Peyer's patch (tissue), 4 donors: Measurements from ENCODE around the gene HOXD9. TPM values are rescaled to one million over a fixed set of nuclear protein-coding genes. Genes with fewer than 3 reads are reported as not detected.
A peak's percentile ranks its signal among the peaks of the same experiment; 100 is the strongest.

Experiments
- DNase-seq, 3 donors: peaks; one replicate each; pipeline ENCODE4 v3.0.0-alpha.2; 2017 to 2019
- H3K27ac ChIP-seq, 4 donors: fragments of 200-600 bp; sonication (generic); one replicate each; pipeline ENCODE4 v1.5.1; 2016 to 2019
- H3K27me3 ChIP-seq, 2 donors: fragments of 200-600 bp; sonication (generic); one replicate each; pipeline ENCODE4 v1.5.1; 2019
- H3K36me3 ChIP-seq, 3 donors: fragments of 200-600 bp; sonication (generic); one replicate each; pipeline ENCODE4 v1.5.1; 2016 to 2019
- H3K4me1 ChIP-seq, 4 donors: fragments of 200-600 bp; sonication (generic); one replicate each; pipeline ENCODE4 v1.5.1; 2016 to 2019
- H3K4me3 ChIP-seq, 4 donors: fragments of 200-600 bp; sonication (generic); 1 replicate in 3 of 4; 2 replicates in 1 of 4; pipeline ENCODE4 v1.5.1; 2016 to 2019; ENCODE audit warnings: mild to moderate bottlenecking in 1 of 4
- H3K9me3 ChIP-seq, 4 donors: fragments of 200-600 bp; sonication (generic); one replicate each; pipeline ENCODE4 v1.5.1; 2016 to 2019; ENCODE audit warnings: mild to moderate bottlenecking in 1 of 4
- CTCF ChIP-seq, 6 experiments: fragments of 450-650 bp in 4 of 6; fragments of 200-600 bp in 2 of 6; sonication (generic) in 1 of 6; IDR thresholded peaks; one replicate each; pipeline ENCODE4 v1.5.1; 2017 to 2019; ENCODE audit warnings: antibody characterized with exemption in 6 of 6, mild to moderate bottlenecking in 3 of 6, moderate library complexity in 1 of 6
- POLR2A ChIP-seq, 2 donors: fragments of 450-650 bp; IDR thresholded peaks; one replicate each; pipeline ENCODE4 v1.5.1; 2017; ENCODE audit warnings: antibody characterized with exemption in 2 of 2, mild to moderate bottlenecking in 2 of 2, moderate library complexity in 2 of 2
- total RNA-seq, 4 donors: library from RNA; depleted of rRNA; stranded (reverse); fragments of >200 nt; gene quantifications; one replicate each; pipeline ENCODE4 v1.1.0, GENCODE V29; 2016

The HOXD9 gene
- total RNA-seq = under 1 TPM in 1 of 4 donors, not detected in 3; 0.70 TPM

GRCh38 chr2:176122683-176123410 lies at the start of gene HOXD9:
Gene HOXD9, plus strand, starts transcription at chr2:176122719. Its CDS starts 50 bp downstream, at chr2:176122769.
- Histone ChIP-seq H3K4me3 (peak within 1 kb of the TSS; percentile 10 to 63 (median 47)), H3K9me3 (peaks cover 0 to 4% (median 0%) of the 10 kb centered on the region in 4 donors), H3K36me3 (no peaks in the 10 kb centered on the region), H3K27me3 (peaks cover 0 to 60% of the 10 kb centered on the region in 2 donors), H3K4me1 (peaks cover 0 to 17% (median 0%) of the 10 kb centered on the region in 4 donors), H3K27ac (peak within 1 kb of the TSS; percentile 4 to 49 (median 44))
- TF ChIP-seq CTCF (IDR thresholded peaks at IDR 0.05) = no peak
- no peak for TF ChIP-seq POLR2A (IDR thresholded peaks at IDR 0.05)
- peak; percentile 38 to 77 (median 50) for DNase-seq

GRCh38 chr2:176072951-176073904 lies 49.3 kb upstream of the HOXD9 start:
- Histone ChIP-seq H3K36me3 (no peaks in the 10 kb centered on the region), H3K27me3 (peaks cover 0 to 80% of the 10 kb centered on the region in 2 donors), H3K4me1 (no peaks in the 10 kb centered on the region), H3K4me3 (no peak overlapping the region), H3K27ac (no peak overlapping the region), H3K9me3 (no peaks in the 10 kb centered on the region)
- DNase-seq = no peak
- TF ChIP-seq CTCF (IDR thresholded peaks at IDR 0.05) = no peak
- TF ChIP-seq POLR2A (IDR thresholded peaks at IDR 0.05) = no peak

- no peak for TF ChIP-seq POLR2A (IDR thresholded peaks at IDR 0.05)
- TF ChIP-seq CTCF (IDR thresholded peaks at IDR 0.05) = no peak
- H3K27me3 ChIP-seq = peaks cover 0 to 88% of the 10 kb centered on the region in 2 donors
These were observed 47.5 kb upstream of the HOXD9 start for GRCh38 chr2:176074919-176075425.

GRCh38 chr2:176075481-176075880 lies 47.0 kb upstream of the HOXD9 start:
- no peaks in the 10 kb centered on the region for H3K36me3 ChIP-seq
- no peak overlapping the region for H3K27ac ChIP-seq
- H3K9me3 ChIP-seq = peaks cover 0 to 5% (median 0%) of the 10 kb centered on the region in 4 donors
- H3K27me3 ChIP-seq = peaks cover 0 to 85% of the 10 kb centered on the region in 2 donors
- no peak for DNase-seq
- H3K4me1 ChIP-seq = peaks cover 0 to 12% (median 0%) of the 10 kb centered on the region in 4 donors
- TF ChIP-seq POLR2A (IDR thresholded peaks at IDR 0.05) (no peak), CTCF (IDR thresholded peaks at IDR 0.05) (no peak)
- H3K4me3 ChIP-seq = no peak overlapping the region

More at GRCh38 chr2:176074919-176075425, 47.5 kb upstream of the HOXD9 start:
- Histone ChIP-seq H3K4me1 (peaks cover 0 to 9% (median 0%) of the 10 kb centered on the region in 4 donors), H3K9me3 (peaks cover 0 to 4% (median 0%) of the 10 kb centered on the region in 4 donors), H3K36me3 (no peaks in the 10 kb centered on the region), H3K4me3 (no peak overlapping the region), H3K27ac (no peak overlapping the region)
- DNase-seq = no peak

GRCh38 chr2:176076063-176076462 lies 46.5 kb upstream of the HOXD9 start:
- H3K36me3 ChIP-seq = no peaks in the 10 kb centered on the region
- no peak overlapping the region for H3K27ac ChIP-seq
- no peak overlapping the region for H3K4me3 ChIP-seq
- DNase-seq = no peak
- TF ChIP-seq CTCF (IDR thresholded peaks at IDR 0.05) (no peak), POLR2A (IDR thresholded peaks at IDR 0.05) (no peak)
- H3K4me1 ChIP-seq = peaks cover 0 to 15% (median 0%) of the 10 kb centered on the region in 4 donors
- peaks cover 0 to 11% (median 0%) of the 10 kb centered on the region in 4 donors for H3K9me3 ChIP-seq
- H3K27me3 ChIP-seq = peaks cover 0 to 85% of the 10 kb centered on the region in 2 donors
